Measurements from ENCODE around the gene SH3RF3. TPM values are rescaled to one million over a fixed set of nuclear protein-coding genes. Genes with fewer than 3 reads are reported as not detected.

SH3RF3 gene
- total RNA-seq, 1 experiment from 2014 or later, result not detected

GRCh38 chr2:109444916-109445315, 315.9 kb downstream of the SH3RF3 start:
- no peaks in the 10 kb centered on the region for H3K27me3 ChIP-seq (ENCODE audit: insufficient read depth, low read length)
- no peak overlapping the region for H3K4me3 ChIP-seq (replicated peaks in 1 of 2; ENCODE audit: low read depth in 1 of 2, low read length in 2 of 2)
- no peaks in the 10 kb centered on the region for H3K9me2 ChIP-seq (ENCODE audit: insufficient read depth)
- no TSS peak for BruUV-seq (replicated peaks)
- RAD21 ChIA-PET (ENCODE audit: low non-redundant PET in 1 of 2, low total read pairs in 2 of 2, uncharacterized antibody in 2 of 2, unreplicated experiment in 2 of 2), result no interaction called here
- H3K27ac ChIP-seq (ENCODE audit: low read depth, low read length), result no peak overlapping the region
- no peak overlapping the region for H2AFZ ChIP-seq (ENCODE audit: low read depth, low read length, poor library complexity, severe bottlenecking)
- peaks cover 0 to 4% of the 10 kb centered on the region in 2 experiments; a peak in 2 of 4 replicates for H3K9me3 ChIP-seq (ENCODE audit: control insufficient read depth in 1 of 2, insufficient read depth in 1 of 2, low read depth in 1 of 2, low read length in 2 of 2)
- no peaks in the 10 kb centered on the region for H3K36me3 ChIP-seq (ENCODE audit: control insufficient read depth in 1 of 2, insufficient read depth in 2 of 2, low read length in 2 of 2)
- no peaks in the 10 kb centered on the region for H3K4me1 ChIP-seq (ENCODE audit: control insufficient read depth in 1 of 2, insufficient read depth in 2 of 2, low read length in 2 of 2)
- no peaks in the 10 kb centered on the region for H4K20me1 ChIP-seq (ENCODE audit: insufficient read depth)
- ATAC-seq (no peak), DNase-seq (ENCODE audit: low read depth, low spot score) (no peak)
- no peaks in the 10 kb centered on the region for H3K79me2 ChIP-seq (ENCODE audit: insufficient read depth, low read length)
- POLR2A ChIA-PET, result no interaction called here
- H3K4me2 ChIP-seq (ENCODE audit: low read length), result no peak overlapping the region
- CTCF ChIA-PET, result no interaction called here
- TF ChIP-seq, protein P1, sequence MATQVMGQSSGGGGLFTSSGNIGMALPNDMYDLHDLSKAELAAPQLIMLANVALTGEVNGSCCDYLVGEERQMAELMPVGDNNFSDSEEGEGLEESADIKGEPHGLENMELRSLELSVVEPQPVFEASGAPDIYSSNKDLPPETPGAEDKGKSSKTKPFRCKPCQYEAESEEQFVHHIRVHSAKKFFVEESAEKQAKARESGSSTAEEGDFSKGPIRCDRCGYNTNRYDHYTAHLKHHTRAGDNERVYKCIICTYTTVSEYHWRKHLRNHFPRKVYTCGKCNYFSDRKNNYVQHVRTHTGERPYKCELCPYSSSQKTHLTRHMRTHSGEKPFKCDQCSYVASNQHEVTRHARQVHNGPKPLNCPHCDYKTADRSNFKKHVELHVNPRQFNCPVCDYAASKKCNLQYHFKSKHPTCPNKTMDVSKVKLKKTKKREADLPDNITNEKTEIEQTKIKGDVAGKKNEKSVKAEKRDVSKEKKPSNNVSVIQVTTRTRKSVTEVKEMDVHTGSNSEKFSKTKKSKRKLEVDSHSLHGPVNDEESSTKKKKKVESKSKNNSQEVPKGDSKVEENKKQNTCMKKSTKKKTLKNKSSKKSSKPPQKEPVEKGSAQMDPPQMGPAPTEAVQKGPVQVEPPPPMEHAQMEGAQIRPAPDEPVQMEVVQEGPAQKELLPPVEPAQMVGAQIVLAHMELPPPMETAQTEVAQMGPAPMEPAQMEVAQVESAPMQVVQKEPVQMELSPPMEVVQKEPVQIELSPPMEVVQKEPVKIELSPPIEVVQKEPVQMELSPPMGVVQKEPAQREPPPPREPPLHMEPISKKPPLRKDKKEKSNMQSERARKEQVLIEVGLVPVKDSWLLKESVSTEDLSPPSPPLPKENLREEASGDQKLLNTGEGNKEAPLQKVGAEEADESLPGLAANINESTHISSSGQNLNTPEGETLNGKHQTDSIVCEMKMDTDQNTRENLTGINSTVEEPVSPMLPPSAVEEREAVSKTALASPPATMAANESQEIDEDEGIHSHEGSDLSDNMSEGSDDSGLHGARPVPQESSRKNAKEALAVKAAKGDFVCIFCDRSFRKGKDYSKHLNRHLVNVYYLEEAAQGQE (IDR thresholded peaks at IDR 0.05; ENCODE audit: low read depth), result no peak
- TF ChIP-seq POLR2AphosphoS5 (IDR thresholded peaks at IDR 0.05; ENCODE audit: low read depth, low read length) (no peak), SP1 (IDR thresholded peaks at IDR 0.05; ENCODE audit: low read depth) (no peak), YY1 (IDR thresholded peaks at IDR 0.05; ENCODE audit: extremely low read depth, insufficient replicate concordance, low read depth, low read length) (no peak), ELF1 (IDR thresholded peaks at IDR 0.05; ENCODE audit: borderline replicate concordance, low read depth) (no peak), CEBPB (IDR thresholded peaks at IDR 0.05; ENCODE audit: low read depth) (no peak), TCF7L2 (IDR thresholded peaks at IDR 0.05; ENCODE audit: borderline replicate concordance, extremely low read depth, insufficient read depth, insufficient read length) (no peak), SIN3A (IDR thresholded peaks at IDR 0.05; ENCODE audit: low read depth) (no peak), ATF3 (IDR thresholded peaks at IDR 0.05) (no peak), FOSL1 (IDR thresholded peaks at IDR 0.05; ENCODE audit: low read depth) (no peak), POLR2A (IDR thresholded peaks at IDR 0.05; ENCODE audit: borderline replicate concordance, extremely low read depth, insufficient read depth, insufficient read length) (no peak), SRF (IDR thresholded peaks at IDR 0.05; ENCODE audit: low read depth) (no peak), EGR1 (IDR thresholded peaks at IDR 0.05; ENCODE audit: low read depth) (no peak), CBX3 (IDR thresholded peaks at IDR 0.05; ENCODE audit: low read depth) (no peak), EZH2phosphoT487 (IDR thresholded peaks at IDR 0.05; ENCODE audit: borderline replicate concordance) (no peak), ZFX (IDR thresholded peaks at IDR 0.05) (no peak), CTCF (IDR thresholded peaks at IDR 0.05 in 2 of 3, conservative IDR thresholded peaks at IDR 0.05 in 1 of 3; ENCODE audit: borderline replicate concordance in 1 of 3, insufficient read depth in 1 of 3, low read depth in 2 of 3, low read length in 2 of 3) (no peak), RAD21 (IDR thresholded peaks at IDR 0.05; ENCODE audit: low read depth) (no peak), ZBTB33 (IDR thresholded peaks at IDR 0.05; ENCODE audit: extremely low read depth, insufficient replicate concordance, low read length) (no peak), JUND (IDR thresholded peaks at IDR 0.05) (no peak)
- intact Hi-C loops (cut with micrococcal nuclease), result no loop called here
- H3K9ac ChIP-seq (ENCODE audit: low read length), result no peak overlapping the region

Data from HCT116 (cell line).